Fibroblast of the conjunctiva (primary cell): ENCODE results near the gene OLFML3.
A peak's percentile ranks its signal among the peaks of the same experiment; 100 is the strongest.

Source experiments
- DNase-seq: peaks from one replicate; pipeline ENCODE4 v3.0.0-alpha.2; 2010; ENCODE audit warnings: low read depth

OLFML3 gene

DNA sequence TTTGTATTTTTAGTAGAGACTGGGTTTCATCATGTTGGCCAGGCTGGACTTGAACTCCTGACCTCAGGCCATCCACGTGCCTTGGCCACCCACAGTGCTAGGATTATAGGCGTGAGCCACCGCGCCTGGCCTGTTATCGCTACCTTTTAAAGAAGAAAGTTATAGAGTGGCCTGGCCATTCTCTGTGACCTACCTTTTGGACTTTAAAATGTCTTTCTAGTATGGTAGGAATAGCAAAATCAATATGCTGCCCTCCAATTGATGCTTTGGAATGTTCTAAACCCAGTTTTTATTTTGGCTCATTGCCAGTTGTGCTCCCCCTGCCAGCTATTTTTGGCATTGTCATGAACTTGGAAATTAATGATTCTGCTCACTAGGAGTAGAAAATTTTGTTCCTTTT is 30.3 kb upstream of the OLFML3 start:
- no peak for DNase-seq

DNA sequence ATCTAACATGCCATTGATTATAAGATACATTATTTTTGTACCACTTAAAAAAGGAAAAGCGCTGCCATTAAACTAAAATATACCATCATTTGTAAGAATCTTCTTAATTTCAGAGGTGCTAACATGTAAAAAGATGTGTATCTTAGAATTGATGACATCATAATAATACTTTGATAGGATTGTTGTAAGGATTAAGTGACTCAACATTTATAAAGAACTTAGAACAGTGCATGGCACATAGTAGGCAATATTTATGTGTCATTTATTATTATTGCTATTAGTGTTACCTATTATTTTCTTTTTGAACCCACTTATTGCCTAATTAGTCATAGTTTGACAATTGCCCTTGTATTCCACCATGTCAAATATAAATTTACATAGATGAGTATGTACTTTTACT is 28.4 kb upstream of the OLFML3 start:
- no peak for DNase-seq

DNA sequence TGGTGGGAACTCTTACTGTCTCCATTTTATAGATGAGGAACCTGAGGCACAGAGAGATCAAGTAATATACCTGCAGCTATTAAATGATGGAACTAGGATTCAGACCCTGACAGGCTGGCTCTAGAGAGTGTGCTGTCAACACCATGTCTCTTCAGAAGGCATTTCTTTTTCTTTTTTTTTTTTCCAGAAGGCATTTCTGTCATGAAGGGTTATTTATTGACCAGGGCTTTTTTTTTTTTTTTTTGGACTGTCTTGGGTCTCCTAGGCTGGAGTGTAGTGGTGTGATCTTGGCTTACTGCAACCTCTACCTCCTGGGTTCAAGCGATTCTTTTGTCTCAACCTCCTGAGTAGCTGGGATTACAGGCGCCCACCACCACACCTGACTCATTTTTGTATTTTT is 27.6 kb upstream of the OLFML3 start:
- DNase-seq: no peak

DNA sequence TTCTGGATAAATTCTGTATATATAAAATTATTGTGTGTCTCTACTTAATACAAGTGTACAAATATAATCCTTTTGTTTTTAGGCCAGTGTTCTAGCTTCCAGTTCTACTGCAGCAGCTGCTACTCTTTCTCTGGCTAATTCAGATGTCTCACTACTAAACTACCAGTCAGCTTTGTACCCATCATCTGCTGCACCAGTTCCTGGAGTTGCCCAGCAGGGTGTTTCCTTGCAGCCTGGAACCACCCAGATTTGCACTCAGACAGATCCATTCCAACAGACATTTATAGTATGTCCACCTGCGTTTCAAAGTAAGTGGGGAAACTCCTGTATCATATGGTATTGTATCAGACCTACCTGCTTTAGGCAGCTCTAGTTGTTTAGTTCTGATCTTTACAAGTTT is 21.3 kb upstream of the OLFML3 start:
- no peak for DNase-seq

DNA sequence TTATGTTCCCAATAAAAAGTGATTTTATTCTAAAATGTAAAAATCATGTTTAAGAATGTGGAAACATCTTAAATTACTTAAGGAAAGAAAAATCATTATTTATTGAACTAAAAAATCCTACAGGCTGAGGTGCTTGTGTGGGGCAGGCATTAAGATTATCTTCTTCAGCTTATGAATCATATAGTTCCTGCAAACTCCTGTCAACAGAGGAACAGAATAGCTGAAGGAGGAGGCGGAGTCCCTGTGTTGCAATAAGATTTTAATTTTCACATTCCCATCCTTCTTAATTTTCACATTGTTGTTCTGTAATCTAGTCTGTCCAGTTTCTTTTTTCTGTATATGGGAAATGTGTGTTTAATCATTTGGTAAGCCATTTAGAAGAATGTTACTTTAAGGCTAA is 20.6 kb upstream of the OLFML3 start:
- DNase-seq: no peak

DNA sequence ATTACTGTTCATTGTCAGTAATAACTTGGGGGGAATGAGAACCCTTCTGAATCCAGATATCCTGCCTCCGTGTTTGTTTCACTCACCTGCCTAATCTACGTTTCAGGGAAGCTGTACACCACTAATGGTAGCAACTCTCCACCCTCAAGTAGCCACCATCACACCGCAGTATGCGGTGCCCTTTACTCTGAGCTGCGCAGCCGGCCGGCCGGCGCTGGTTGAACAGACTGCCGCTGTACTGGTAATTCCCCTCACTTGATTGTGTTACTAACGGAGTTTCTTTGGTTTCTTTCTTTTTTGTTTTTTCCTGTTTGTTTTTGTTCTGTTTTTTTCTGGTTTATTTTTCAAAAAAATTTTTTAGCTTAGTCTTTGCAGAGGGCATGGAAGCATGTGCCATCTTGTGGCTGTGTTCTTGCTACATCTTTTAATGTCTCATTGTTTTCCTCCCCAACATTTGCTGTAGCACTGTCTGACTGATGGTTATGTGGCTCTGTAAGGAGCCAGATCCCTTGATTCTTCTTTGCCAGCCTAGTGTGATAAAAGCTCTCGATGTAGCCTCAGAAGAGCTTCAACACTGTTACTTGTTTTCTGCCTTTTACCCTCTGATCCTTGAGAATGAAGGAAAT is 15.9 kb upstream of the OLFML3 start:
- DNase-seq: no peak

DNA sequence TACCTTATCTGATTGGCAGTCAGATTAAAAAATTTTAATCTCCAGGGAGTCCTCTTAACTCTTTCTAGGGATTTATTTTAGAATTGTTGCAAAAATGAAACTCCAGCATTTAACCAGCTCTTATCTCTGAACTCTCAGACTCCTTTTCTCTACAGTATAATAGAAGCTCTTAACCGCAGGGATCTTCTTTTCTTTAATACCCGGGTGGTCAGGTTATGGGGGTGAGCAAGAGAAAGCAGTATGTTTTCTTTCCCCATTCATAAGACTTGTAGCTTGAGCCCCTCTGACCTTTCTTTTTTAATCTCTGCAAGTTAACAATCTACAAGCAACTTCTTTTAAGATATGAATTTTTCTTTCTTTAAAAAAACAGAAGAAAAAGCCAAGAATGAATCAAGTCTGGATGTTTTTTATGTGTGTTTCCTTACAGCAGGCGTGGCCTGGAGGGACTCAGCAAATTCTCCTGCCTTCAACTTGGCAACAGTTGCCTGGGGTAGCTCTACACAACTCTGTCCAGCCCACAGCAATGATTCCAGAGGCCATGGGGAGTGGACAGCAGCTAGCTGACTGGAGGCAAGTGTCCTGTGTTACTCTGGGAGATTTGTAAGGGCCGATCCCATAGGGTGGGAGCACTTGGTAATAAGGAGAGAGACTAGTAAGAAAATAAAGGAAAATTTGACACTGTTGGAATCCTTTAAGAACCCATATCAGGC is 13.4 kb upstream of the OLFML3 start:
- no peak for DNase-seq

DNA sequence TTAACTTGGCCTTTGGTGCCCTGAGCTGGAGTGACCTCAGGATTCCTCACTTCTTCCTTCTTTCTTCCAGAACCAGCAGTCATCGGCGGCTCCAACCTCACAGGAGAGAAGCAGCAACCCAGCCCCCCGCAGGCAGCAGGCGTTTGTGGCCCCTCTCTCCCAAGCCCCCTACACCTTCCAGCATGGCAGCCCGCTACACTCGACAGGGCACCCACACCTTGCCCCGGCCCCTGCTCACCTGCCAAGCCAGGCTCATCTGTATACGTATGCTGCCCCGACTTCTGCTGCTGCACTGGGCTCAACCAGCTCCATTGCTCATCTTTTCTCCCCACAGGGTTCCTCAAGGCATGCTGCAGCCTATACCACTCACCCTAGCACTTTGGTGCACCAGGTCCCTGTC is 6.3 kb upstream of the OLFML3 start:
- no peak for DNase-seq

DNA sequence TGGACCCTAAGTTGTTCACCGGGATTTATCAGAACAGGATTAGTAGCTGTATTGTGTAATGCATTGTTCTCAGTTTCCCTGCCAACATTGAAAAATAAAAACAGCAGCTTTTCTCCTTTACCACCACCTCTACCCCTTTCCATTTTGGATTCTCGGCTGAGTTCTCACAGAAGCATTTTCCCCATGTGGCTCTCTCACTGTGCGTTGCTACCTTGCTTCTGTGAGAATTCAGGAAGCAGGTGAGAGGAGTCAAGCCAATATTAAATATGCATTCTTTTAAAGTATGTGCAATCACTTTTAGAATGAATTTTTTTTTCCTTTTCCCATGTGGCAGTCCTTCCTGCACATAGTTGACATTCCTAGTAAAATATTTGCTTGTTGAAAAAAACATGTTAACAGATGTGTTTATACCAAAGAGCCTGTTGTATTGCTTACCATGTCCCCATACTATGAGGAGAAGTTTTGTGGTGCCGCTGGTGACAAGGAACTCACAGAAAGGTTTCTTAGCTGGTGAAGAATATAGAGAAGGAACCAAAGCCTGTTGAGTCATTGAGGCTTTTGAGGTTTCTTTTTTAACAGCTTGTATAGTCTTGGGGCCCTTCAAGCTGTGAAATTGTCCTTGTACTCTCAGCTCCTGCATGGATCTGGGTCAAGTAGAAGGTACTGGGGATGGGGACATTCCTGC is 3.9 kb upstream of the OLFML3 start:
- DNase-seq: no peak

DNA sequence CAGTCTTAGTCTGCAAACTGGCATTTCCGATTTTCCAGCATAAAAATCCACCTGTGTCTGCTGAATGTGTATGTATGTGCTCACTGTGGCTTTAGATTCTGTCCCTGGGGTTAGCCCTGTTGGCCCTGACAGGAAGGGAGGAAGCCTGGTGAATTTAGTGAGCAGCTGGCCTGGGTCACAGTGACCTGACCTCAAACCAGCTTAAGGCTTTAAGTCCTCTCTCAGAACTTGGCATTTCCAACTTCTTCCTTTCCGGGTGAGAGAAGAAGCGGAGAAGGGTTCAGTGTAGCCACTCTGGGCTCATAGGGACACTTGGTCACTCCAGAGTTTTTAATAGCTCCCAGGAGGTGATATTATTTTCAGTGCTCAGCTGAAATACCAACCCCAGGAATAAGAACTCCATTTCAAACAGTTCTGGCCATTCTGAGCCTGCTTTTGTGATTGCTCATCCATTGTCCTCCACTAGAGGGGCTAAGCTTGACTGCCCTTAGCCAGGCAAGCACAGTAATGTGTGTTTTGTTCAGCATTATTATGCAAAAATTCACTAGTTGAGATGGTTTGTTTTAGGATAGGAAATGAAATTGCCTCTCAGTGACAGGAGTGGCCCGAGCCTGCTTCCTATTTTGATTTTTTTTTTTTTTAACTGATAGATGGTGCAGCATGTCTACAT is 2.5 kb upstream of the OLFML3 start:
- peak; percentile 40 for DNase-seq

DNA sequence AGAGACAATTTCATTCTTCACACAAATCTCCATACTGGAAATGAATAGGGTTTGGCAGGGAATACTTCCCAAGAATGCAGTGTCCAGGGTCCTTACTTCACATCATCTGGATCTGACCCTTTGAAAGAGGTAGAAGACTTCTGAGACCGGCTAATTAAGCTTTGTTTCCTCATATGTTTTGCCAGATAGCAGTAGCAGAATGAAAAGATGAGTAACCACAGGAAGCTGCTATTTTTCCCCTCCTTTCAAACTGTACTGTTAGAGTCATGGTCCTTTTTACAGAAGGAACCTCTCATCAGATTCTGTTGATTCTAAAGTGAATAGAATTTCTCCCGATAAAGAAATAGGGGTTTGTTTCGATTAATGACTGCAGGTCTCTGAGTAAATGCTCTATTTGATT is 1.4 kb upstream of the OLFML3 start:
- DNase-seq: no peak

DNA sequence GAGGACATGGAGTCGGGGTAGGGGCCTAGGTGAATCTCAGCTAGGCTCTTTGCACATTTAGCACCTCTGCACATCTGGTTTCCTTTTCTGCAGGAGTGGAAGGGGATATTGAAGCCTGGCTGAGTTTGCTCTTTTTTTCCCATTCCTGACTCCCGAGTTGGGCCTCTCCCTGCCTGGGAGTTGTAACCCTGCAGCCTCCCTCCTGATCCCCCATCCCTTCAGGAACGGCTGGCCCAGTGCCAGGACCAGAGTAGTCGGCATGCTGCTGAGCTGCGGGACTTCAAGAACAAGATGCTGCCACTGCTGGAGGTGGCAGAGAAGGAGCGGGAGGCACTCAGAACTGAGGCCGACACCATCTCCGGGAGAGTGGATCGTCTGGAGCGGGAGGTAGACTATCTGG is 836 bp downstream of the OLFML3 start:
- peak; percentile 34 for DNase-seq

DNA sequence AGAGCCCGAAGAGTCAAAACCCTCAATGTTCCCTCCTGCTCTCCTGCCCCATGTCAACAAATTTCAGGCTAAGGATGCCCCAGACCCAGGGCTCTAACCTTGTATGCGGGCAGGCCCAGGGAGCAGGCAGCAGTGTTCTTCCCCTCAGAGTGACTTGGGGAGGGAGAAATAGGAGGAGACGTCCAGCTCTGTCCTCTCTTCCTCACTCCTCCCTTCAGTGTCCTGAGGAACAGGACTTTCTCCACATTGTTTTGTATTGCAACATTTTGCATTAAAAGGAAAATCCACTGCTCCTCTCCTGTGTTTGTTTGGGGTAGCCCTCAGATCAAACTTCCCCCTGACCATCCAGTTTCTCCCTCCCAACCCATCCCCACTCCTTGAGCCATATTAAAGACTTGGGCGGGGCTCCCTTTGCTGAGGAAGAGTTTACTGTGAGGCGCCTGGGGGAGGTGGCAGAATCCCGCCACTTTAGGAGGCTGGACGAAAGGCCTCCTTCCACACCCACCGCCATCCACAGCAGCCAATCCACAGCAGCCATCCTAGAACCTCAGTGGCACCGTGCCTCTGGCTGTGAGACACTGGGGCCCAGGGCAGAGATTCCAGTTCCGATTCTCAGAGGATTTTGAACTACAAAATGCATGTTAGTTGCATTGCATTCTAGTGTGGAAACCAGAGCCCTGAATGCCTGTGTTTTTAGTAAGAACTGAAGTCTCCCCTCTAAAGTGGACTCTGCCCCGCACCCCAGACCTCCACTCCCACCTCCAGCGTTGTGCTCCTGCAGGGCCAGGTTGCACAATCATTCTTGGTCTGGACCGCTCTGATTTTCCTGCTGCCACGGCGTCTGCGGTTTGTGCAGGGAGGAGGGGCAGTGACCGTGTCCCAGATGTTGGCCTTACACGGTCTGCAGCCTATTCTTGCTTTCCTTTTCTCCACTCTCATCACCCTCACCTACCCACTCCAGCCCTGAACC is 3.0 kb downstream of the OLFML3 start:
- peak; percentile 84 for DNase-seq

DNA sequence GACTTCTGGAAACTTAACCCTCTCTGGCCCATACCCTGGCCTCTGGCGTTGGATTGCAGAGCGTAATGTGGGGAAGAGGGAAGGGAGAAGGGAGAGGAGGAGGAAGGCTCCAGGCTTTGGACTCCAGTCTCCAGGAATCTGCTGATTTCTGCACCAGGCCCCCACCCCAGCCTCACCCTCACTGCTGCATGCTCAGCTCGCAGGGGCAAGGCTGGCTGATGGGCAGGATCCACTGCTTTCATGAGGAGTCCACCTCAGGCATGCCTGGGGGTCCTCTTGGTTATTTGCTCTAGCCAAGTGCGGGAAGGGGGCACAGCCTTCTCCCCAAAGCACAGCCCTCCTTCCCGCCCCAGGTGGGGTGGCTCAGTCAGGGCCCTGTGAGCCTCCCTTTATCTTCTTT is 3.7 kb downstream of the OLFML3 start:
- no peak for DNase-seq

DNA sequence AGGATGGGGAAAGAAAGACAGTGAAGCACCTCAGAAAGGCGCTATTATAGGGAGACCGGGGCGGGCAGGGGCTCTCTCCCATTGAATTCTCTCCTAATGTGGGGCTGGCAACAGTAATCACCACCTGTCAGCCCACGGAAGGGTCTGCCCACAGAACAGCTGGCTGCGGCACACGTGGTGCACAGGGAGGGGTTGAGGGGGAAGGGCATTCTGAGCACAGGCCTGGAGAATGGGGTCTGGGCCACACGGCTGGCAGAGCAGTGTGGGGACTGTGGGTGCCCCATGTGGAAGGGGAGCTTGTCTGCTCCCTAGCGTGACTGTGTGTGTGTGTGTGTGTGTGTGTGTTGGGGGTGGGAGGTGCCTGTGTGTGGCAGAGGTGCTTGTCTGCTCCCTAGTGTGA is 4.1 kb downstream of the OLFML3 start:
- DNase-seq: no peak

DNA sequence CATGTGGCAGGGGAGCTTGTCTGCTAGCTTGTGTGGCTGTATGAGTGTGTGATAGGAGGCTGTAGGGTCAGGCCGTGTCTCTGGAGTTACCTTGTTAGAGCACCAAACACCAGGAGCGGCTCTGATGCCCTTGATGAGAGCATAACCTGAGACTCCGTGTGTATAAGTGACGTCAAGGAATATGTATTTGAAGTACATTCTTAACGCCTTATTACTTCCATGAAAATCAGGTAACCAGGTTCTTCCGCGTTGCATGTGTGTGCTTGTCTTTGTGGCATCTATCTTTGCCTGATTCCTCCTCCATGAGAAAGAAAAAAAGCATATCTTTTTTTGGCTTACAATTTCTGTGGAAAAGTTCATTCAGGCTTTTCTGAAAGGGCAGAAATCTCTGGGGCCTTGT is 4.6 kb downstream of the OLFML3 start:
- DNase-seq: no peak

DNA sequence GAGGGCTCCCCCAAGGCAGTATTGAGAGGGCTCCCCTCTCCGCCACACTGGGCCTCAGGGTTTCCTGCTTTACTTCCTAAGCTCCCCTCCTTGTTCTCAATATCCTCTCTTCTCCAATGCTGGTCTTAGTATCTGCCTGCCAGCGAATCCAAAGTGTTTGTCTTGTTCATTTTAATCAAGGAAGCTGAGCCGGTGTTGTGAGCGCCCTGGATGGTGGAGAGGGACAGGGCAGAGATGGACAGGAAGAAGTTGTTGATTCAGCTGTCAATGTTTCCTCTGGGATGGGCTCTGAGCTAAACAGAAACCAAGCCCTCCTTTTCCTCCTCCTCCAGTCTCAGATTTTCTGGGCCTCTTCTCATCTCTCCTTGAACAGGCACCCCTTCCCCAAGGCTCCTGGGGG is 5.4 kb downstream of the OLFML3 start:
- DNase-seq: no peak

DNA sequence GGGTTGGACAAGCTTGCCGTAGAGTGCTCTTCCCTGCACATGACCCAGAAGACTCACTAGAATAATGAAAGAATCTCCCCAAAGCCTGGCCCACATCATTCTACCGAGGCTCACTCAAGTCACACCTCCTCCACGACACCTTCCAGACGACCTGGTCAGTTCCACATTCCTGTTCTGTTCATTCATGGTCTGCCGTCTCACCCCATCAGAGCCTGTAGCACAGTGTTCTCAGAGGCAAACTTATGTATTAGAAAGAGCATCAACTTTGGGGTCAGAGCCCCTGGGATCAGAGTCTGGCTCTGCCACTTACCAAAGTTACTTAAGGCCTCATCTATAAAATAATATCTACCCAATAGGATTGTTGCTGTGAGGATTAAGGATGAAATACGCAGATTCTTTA is 7.5 kb downstream of the OLFML3 start:
- no peak for DNase-seq

DNA sequence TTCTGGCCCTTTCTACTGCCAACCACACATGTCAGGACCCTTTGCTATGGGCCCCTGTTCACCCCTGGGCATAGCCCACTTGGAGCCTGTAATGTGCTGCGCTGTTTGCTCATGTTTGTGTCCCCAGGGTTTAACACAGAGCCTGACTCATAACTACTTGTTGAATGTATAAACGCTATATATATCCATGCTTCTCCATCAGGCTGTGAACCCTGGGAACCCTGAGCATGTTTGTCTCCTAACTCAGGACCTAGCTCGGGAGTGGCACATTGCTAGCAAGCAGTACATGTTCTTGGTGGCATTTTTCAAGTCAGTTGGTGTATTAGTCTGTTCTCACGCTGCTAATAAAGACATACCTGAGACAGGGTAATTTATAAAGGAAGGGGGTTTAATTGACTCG is 8.0 kb downstream of the OLFML3 start:
- no peak for DNase-seq

DNA sequence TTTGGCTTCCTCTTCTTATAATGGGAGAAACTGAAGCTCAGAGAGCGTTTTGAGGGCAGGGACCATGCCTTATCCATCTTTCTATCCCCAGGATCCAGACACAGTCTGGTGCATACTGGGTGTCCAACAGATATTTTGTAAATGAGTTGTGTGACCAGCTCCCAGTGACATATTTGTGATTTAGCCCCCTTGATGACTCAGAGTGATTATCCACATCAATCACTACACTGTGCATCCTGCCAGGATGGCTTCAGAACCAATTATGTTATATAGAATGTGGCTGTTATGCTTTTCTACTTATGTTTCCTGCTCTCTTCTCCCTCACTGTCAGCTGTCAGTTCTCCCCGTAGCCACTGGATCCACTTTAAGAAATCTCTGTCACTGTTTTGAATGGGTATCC is 11.3 kb downstream of the OLFML3 start:
- DNase-seq: no peak

DNA sequence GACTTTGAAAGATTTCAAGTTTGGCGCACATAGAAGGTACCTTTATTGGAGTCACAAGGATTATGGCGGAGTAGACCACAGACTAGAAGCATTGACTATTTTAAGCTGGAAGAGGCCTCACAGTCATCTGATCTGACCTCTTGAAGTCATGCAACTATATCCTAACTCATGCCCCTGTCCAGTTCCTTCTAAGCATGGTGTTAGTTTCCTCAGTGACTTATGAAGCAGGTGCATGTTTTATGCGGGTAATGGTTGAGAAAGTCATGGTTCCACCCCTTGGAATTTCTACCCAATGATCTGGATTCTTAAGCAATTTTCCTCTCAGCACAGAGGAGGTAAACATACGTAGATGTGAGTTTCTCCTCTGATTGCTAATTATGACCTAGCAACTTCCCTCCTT is 11.7 kb downstream of the OLFML3 start:
- no peak for DNase-seq

DNA sequence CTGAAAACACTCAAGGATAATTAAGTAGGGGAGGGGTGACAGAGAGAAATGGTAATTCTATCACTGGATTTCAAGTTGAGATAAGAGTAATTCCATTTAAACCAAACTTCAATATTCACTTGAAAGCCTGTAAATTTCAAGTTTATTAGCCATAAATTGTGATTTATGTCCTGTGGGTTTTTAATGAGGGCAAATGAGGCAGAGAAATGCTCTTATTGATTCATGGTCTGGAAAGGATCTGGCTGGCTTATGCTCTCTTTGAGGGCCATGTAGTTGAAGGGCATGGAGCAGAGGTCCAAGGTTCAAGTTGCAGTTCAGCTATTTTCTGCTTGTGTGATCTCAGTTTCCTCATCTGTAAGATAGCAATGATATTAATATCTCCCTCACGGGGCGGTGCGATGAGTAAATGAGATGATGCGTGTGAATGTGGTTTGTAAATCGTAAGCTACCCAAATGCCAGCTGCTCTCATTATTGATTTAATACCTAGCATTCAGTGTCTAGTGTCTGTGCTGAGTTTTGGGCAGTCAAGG is 12.3 kb downstream of the OLFML3 start:
- DNase-seq: no peak
